HG03196 (cell line): Measurements from ENCODE around the gene EIF2S1.
"Not testable (repeated sequence)": the region's sequence is repeated elsewhere in the genome, so short reads cannot be mapped to it uniquely, and the experiment has no call there.

ENCODE experiments used
- ATAC-seq: cut with Tn5 transposase; IDR thresholded peaks from one replicate; pipeline ENCODE4 v1.9.1; 2021; ENCODE audit not compliant: unreplicated experiment

The EIF2S1 gene

GRCh38 chr14:67371247-67372148 is 11.4 kb downstream of the EIF2S1 start:
- no peak for ATAC-seq

- no peak for ATAC-seq
These were observed 12.7 kb downstream of the EIF2S1 start for GRCh38 chr14:67372833-67373232.

- ATAC-seq, result no peak
These were observed 13.2 kb downstream of the EIF2S1 start for GRCh38 chr14:67373347-67373746.

- no peak for ATAC-seq
These were observed 17.8 kb downstream of the EIF2S1 start for GRCh38 chr14:67377916-67378315.

- no peak for ATAC-seq
These were observed 25.0 kb downstream of the EIF2S1 start for GRCh38 chr14:67385120-67385519.

- no peak for ATAC-seq
These were observed 25.5 kb downstream of the EIF2S1 start for GRCh38 chr14:67385618-67386017.

- no peak for ATAC-seq
These were observed 27.1 kb downstream of the EIF2S1 start for GRCh38 chr14:67387195-67387594.

- no peak for ATAC-seq
These were observed 29.1 kb downstream of the EIF2S1 start for GRCh38 chr14:67389275-67389674.

GRCh38 chr14:67389811-67390534 is 29.8 kb downstream of the EIF2S1 start:
- ATAC-seq, result no peak

- no peak for ATAC-seq
These were observed 31.1 kb downstream of the EIF2S1 start for GRCh38 chr14:67391268-67391667.

- no peak for ATAC-seq
These were observed 32.0 kb downstream of the EIF2S1 start for GRCh38 chr14:67392123-67392522.

GRCh38 chr14:67392800-67393199 is 32.7 kb downstream of the EIF2S1 start:
- no peak for ATAC-seq

- ATAC-seq, result no peak
These were observed 33.6 kb downstream of the EIF2S1 start for GRCh38 chr14:67393689-67394088.

- no peak for ATAC-seq
These were observed 35.2 kb downstream of the EIF2S1 start for GRCh38 chr14:67395086-67395875.

- no peak for ATAC-seq
These were observed 35.7 kb downstream of the EIF2S1 start for GRCh38 chr14:67395876-67396189.

GRCh38 chr14:67396381-67396970 is 36.3 kb downstream of the EIF2S1 start:
- ATAC-seq, result no peak

- ATAC-seq, result no peak
These were observed 37.4 kb downstream of the EIF2S1 start for GRCh38 chr14:67397536-67397935.

- ATAC-seq, result no peak
These were observed 40.3 kb downstream of the EIF2S1 start for GRCh38 chr14:67400434-67400833.

GRCh38 chr14:67405771-67406170 is 45.6 kb downstream of the EIF2S1 start:
- ATAC-seq, result no peak

GRCh38 chr14:67408122-67408801 is 48.1 kb downstream of the EIF2S1 start:
- not testable (repeated sequence) for ATAC-seq

GRCh38 chr14:67409461-67409860 is 49.3 kb downstream of the EIF2S1 start:
- no peak for ATAC-seq
